ENCODE results near the gene MIOX.
A peak's percentile ranks its signal among the peaks of the same experiment; 100 is the strongest.
"Not testable (repeated sequence)": the region's sequence is repeated elsewhere in the genome, so short reads cannot be mapped to it uniquely, and the experiment has no call there.

The MIOX gene

DNA sequence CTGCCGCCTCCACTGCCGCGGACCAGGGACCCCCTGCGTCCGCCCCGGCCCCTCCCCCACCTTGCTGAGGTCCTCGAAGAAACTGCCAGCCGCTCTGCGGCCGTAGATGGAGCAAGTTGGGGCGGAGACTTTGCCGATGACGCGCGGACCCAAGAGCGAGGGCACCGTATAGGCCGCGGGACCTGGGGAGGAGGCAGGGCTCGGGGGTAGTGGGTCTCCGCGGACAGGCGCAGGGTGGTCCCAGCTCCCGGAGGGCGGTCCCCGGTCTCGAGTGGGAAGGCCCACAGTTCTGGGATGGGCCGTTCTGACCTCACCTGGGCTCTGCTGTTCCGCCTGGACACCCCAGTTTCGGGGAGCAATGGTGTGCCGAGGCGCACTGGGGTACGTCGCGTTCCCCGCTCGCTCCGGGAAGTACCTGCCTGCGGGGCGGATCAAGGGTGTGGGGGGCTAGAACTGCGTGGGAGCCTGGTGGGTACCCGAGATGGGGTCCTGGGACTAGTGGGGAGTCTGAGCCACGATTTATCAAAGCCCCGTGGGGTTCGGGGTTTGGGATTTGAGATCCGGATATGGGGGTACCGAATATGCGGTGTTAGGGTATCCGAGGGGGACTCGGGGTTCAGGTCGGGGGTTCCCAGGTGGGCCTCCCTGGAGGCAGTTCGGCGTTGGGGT is 44.4 kb downstream of the MIOX start:
- DNase-seq: peak; percentile 86 to 91

DNA sequence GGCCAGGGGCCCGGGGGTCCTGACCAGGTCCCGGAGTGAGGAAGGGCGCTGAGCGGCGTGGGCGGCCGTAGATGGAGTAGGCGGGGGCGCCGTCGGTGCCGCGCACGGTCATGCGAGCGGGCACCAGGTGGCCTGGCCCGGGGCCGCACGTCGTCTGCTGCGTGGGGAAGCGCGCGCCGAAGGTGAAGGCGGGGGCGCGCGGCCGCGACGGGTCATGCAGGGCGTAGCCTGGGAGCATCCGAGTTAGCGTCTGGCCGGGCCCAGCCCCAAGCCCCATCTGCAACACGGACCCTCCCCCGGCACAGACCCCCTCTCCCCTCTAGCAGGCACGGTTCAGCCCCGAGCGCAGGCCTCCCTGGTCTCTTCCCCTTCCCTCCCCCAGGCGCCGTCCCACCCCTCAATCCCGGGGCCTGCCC is 44.9 kb downstream of the MIOX start:
- DNase-seq: peak; percentile 75 to 81

DNA sequence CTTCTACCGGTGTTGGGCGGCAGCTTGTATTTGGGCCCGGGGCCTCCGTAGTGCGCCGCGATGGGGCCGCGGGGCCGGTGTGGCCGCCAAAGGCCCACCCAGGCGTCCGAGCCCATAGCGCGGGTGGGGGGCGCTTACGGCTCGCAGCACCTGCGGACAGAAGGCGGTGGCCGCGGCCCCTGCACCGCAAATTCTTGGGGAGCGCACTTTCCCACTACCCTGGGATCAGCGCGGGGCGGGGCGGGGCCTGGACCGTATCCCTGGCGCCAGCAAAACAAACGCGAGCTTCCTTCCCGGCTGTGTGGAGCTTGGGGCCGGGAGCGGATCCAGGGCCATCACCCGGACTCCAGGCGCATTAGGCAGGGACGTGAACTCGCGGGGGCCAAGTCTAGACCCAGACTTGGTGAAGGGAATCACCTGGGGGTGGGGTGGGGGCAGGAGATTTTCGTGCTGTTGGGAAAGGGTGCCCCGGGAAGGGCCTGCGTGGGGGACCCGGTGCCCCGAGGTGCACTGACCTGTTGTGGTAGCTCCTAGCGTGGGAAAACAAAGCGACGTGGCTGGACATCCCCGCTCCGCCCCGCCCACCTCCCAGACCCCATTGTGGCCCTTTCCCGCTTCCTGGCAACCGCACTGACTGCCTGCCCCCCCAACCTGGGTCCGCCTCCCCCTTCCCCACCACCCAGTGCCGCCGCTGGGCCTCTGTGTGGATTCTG is 45.5 kb downstream of the MIOX start:
- DNase-seq: peak in 1 of 2 experiments; percentile 54

DNA sequence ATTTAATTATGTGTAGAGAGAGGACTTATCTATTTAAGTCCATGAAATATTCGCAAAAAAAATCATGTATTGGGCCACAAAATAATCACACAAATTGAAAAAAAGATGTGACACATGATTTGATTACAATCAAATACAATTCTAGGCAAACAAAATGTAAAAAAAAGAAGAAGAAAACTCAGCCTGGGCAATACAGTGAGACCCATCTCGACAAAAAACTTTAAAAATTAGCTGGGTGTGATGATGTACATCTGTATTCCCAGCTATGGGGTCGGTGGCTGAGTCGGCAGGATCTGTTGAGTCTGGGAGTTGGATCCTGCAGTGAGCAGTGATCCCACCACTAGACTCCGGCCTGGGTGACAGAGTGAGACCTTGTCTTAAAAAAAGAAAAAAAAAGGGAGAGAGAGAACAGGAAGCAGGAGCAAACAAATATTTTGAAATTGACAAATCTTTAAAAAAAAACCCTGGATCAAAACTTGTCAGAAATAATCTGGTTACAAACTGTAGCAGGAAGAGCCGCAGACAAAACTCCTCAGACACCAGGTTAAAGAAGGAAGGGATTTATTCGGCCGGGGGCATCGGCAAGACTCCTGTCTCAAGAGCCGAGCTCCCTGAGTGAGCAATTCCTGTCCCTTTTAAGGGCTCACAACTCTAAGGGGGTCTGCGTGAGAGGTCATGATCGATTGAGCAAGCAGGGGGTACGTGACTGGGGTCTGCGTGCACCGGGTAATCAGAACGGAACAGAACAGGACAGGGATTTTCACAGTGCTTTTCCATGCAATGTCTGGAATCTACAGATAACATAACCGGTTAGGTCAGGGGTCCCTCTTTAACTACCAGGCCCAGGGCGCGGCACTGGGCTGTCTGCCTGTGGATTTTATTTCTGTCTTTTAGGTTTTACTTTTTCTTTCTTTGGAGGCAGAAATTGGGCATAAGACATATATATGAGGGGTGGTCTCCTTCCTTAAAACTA is 46.5 kb downstream of the MIOX start:
- DNase-seq: no peak

DNA sequence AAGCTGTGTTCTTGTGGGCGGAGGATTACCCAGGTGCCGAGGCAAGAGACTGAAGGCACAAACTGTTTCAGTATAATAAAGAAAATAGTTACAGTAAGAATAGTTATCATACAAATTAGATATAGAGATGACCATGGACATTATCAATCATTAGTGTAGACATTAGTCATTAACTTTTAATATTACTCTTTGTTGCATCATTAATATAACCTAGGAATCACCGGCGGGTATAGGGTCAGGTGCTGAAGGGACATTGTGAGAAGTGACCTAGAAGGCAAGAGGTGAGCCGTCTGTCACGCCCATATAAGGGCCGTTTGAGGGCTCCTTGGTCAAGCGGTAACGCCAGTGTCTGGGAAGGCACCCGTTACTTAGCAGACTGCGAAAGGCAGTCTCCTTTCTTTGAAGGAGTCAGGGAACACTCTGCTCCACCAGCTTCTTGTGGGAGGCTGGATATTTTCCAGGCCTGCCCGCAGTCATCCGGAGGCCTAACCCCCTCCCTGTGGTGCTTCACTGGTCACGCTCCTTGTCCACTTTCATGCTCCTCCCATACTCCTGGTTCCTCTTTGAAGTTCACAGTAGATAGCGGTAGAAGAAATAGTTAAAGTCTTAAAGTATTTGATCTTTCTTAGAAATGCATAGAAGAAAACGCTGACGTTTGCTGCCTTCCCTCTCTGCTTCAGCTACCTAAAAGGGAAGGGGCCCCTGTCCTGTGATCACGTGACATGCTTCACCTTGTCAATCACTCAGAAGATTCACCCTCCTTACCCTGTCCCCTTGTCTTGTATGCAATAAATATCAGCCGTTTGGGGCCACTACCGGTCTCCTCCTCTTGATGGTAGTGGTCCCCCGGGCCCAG is 47.4 kb downstream of the MIOX start:
- not testable (repeated sequence) for DNase-seq

DNA sequence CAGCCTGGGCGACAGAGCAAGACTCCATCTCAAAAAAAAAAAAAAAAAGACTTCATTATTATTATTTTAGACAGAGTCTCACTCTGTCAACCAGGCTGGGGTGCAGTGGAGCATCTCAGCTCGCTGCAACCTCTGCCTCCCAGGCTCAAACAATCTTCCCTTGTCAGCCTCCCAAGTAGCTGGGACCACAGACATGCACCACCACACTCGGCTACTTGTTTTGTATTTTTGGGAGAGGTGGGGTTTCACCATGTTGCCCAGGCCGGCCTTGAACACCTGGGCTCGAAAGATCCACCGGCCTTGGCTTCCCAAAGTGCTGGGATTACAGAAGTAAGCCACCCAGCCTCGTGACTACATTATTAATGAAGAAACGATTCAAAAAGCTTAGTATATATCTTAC is 48.5 kb downstream of the MIOX start:
- DNase-seq: no peak

DNA sequence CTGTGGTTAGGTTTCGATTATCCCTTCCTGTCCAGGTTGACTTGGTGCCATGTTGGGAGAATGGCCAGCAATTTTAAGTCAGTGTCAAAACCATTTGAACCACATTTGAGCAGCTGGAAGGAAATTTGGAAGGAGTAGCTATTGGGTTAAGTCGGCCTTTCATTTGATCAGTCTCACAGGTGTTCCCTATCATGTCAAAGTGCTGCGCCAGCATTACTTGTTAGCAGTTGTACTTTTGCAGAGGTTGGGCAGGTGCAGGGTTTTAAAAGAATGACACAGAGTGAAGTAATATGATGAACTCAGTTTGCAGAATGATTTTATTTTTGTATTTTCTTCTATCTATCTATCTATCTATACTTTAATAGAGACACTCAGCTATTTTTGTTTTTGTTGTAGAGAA is 49.6 kb downstream of the MIOX start:
- no peak for DNase-seq

DNA sequence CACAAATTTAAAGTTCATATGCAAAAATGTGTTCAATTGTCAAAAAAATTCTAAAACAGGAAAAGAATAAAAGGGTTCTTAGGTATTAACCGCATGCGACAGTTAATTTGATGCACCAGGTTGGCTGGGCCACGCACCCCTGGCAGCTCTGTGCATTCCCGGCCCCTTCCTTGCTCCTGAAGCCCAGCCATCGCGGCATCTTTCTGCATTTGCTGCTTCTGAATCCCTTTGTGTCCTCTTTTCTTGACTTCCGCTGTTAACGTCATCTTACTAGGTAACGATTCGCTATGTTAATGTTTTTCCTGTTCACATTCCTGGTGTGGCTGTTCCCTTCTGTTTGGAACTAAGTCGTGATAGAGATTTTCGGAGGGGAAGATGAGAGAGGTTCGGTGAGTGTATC is 51.1 kb downstream of the MIOX start:
- no peak for DNase-seq
